CD14-positive monocyte (primary cell): Measurements from ENCODE around the gene JAM3. TPM values are rescaled to one million over a fixed set of nuclear protein-coding genes. Genes with fewer than 3 reads are reported as not detected.

Experiments
- DNase-seq, 3 donors: peaks; one replicate each; pipeline ENCODE4 v3.0.0-alpha.2; 2011 to 2022
- H2AFZ ChIP-seq: 2 replicates; pipeline ENCODE4 v1.6.0; 2012; ENCODE audit warnings: mild to moderate bottlenecking, low read depth, low read length, inconsistent platforms; ENCODE audit not compliant: insufficient read depth, poor library complexity, severe bottlenecking
- H3K27ac ChIP-seq, 2 donors: 1 replicate in 1 of 2; 2 replicates in 1 of 2; pipeline ENCODE4 v1.5.1; 2012 to 2013; ENCODE audit warnings: low read length in 2 of 2, control low read depth in 1 of 2, inconsistent platforms in 1 of 2, low read depth in 1 of 2, mild to moderate bottlenecking in 1 of 2
- H3K27me3 ChIP-seq, 2 donors: one replicate each; pipeline versions ENCODE4 v1.6.0 to v1.6.1; 2011 to 2013; ENCODE audit warnings: low read length in 2 of 2; ENCODE audit not compliant: control insufficient read depth in 2 of 2, insufficient read depth in 2 of 2
- H3K36me3 ChIP-seq, 2 donors: replicated peaks in 1 of 2; 1 replicate in 1 of 2; 2 replicates in 1 of 2; pipeline versions ENCODE4 v1.5.1 to v1.6.1; 2012 to 2013; ENCODE audit warnings: low read length in 2 of 2, control low read depth in 1 of 2, inconsistent platforms in 1 of 2, mild to moderate bottlenecking in 1 of 2; ENCODE audit not compliant: insufficient read depth in 2 of 2, control insufficient read depth in 1 of 2
- H3K4me1 ChIP-seq, 2 donors: 1 replicate in 1 of 2; 2 replicates in 1 of 2; pipeline versions ENCODE4 v1.5.1 to v1.6.1; 2012 to 2013; ENCODE audit warnings: low read length in 2 of 2, control low read depth in 1 of 2, inconsistent platforms in 1 of 2, mild to moderate bottlenecking in 1 of 2, moderate library complexity in 1 of 2; ENCODE audit not compliant: insufficient read depth in 2 of 2, control insufficient read depth in 1 of 2
- H3K4me2 ChIP-seq: replicated peaks from 2 replicates; pipeline ENCODE3; 2012; ENCODE audit warnings: low read length, moderate library complexity, mild to moderate bottlenecking; ENCODE audit not compliant: poor library complexity, severe bottlenecking; ENCODE audit errors: extremely low read depth
- H3K4me3 ChIP-seq, 3 experiments: fragments of 200-600 bp in 1 of 3; sonication (generic) in 1 of 3; replicated peaks in 1 of 3; 1 replicate in 2 of 3; 2 replicates in 1 of 3; pipeline ENCODE4 v1.5.1; 2011 to 2013; ENCODE audit warnings: low read length in 3 of 3, mild to moderate bottlenecking in 3 of 3, control low read depth in 2 of 3, low read depth in 2 of 3, inconsistent platforms in 1 of 3, moderate library complexity in 1 of 3
- H3K79me2 ChIP-seq: 2 replicates; pipeline ENCODE4 v1.6.0; 2012; ENCODE audit warnings: mild to moderate bottlenecking, control low read depth, inconsistent platforms, low read length, moderate library complexity; ENCODE audit not compliant: insufficient read depth
- H3K9ac ChIP-seq: 2 replicates; pipeline ENCODE4 v1.6.0; 2017; ENCODE audit warnings: low read length, mild to moderate bottlenecking; ENCODE audit not compliant: insufficient read depth, poor library complexity, severe bottlenecking
- H3K9me3 ChIP-seq, 2 donors: replicated peaks in 1 of 2; 1 replicate in 1 of 2; 2 replicates in 1 of 2; pipeline versions ENCODE4 v1.5.1 to v1.6.1; 2012 to 2013; ENCODE audit warnings: low read length in 2 of 2, control low read depth in 1 of 2; ENCODE audit not compliant: control insufficient read depth in 1 of 2, insufficient read depth in 1 of 2
- H4K20me1 ChIP-seq: 2 replicates; pipeline ENCODE4 v1.6.0; 2012; ENCODE audit warnings: mild to moderate bottlenecking, low read length, control low read depth, moderate library complexity; ENCODE audit not compliant: insufficient read depth
- H3K27ac Mint-ChIP-seq, 7 donors: one replicate each; pipeline ENCODE4 v1.8.0; 2020; ENCODE audit warnings: mild to moderate bottlenecking in 7 of 7, mixed read lengths in 7 of 7, moderate library complexity in 6 of 7, inconsistent platforms in 2 of 7
- H3K27me3 Mint-ChIP-seq, 3 donors: one replicate each; pipeline ENCODE4 v1.8.0; 2021 to 2022; ENCODE audit warnings: low read depth in 3 of 3, mild to moderate bottlenecking in 3 of 3, mixed read lengths in 3 of 3, moderate library complexity in 3 of 3, inconsistent platforms in 1 of 3
- H3K36me3 Mint-ChIP-seq, 2 donors: one replicate each; pipeline ENCODE4 v1.8.0; 2020; ENCODE audit warnings: mixed read lengths in 2 of 2, inconsistent platforms in 1 of 2, mild to moderate bottlenecking in 1 of 2
- H3K4me1 Mint-ChIP-seq: one replicate; pipeline ENCODE4 v1.8.0; 2020; ENCODE audit warnings: mild to moderate bottlenecking, mixed read lengths
- H3K4me3 Mint-ChIP-seq, 2 donors: one replicate each; pipeline ENCODE4 v1.8.0; 2020; ENCODE audit warnings: mild to moderate bottlenecking in 2 of 2, mixed read lengths in 2 of 2, moderate library complexity in 1 of 2
- H3K9me3 Mint-ChIP-seq, 7 donors: one replicate each; pipeline ENCODE4 v1.8.0; 2020 to 2022; ENCODE audit warnings: mixed read lengths in 7 of 7, mild to moderate bottlenecking in 6 of 7, moderate library complexity in 6 of 7, inconsistent platforms in 2 of 7
- CTCF ChIP-seq: fragments of 200-600 bp; IDR thresholded peaks from one replicate; pipeline ENCODE4 v1.8.0; 2022; ENCODE audit warnings: antibody characterized with exemption, mild to moderate bottlenecking
- WGBS: methylation state at CpG from one replicate; pipeline ENCODE4 v1.1.5; 2013; ENCODE audit warnings: missing lambda C conversion rate; ENCODE audit not compliant: insufficient coverage; 5-methylcytosine and 5-hydroxymethylcytosine counted together
- intact Hi-C, 2 donors: fragments of 100-400 bp; cut with micrococcal nuclease; formaldehyde crosslinking; loops; one replicate each; pipeline versions ENCODE4 v1.15.0 to v1.15.1; 2023
- polyA plus RNA-seq, 3 donors: library from polyadenylated mRNA; depleted of rRNA in 1 of 3; unstranded in 2 of 3; stranded (reverse) in 1 of 3; fragments of 300-500 nt in 2 of 3; fragments of >200 nt in 1 of 3; fragmentation: Illumina TruSeq in 2 of 3; gene quantifications; 1 replicate in 2 of 3; 2 replicates in 1 of 3; pipeline ENCODE4 v1.2.3, GENCODE V29; 2012 to 2021

Gene JAM3
- polyA plus RNA-seq, 3 donors = 0.03 to 0.25 (median 0.12) TPM

GRCh38 chr11:134145715-134146114, 76.8 kb downstream of the JAM3 start:
- peaks cover 0 to 15% (median 4%) of the 10 kb centered on the region in 7 donors for H3K9me3 Mint-ChIP-seq
- H3K9ac ChIP-seq = no peak overlapping the region
- no peak overlapping the region for H3K4me2 ChIP-seq
- DNase-seq = no peak
- 91% methylated on average over 4 of the region's 8 CpGs for WGBS
- peaks cover 0 to 6% of the 10 kb centered on the region in 2 donors for H3K9me3 ChIP-seq
- peaks cover 0 to 4% (median 0%) of the 10 kb centered on the region in 3 donors for H3K27me3 Mint-ChIP-seq
- peaks cover 0 to 13% of the 10 kb centered on the region in 2 donors for H3K36me3 ChIP-seq
- H3K4me1 Mint-ChIP-seq = peaks cover 1% of the 10 kb centered on the region
- intact Hi-C loops = no loop called here
- H3K4me3 Mint-ChIP-seq = no peak overlapping the region
- peak overlapping the region in 1 of 7 donors; percentile 43 for H3K27ac Mint-ChIP-seq
- peaks cover 0 to 1% of the 10 kb centered on the region in 2 donors for H3K4me1 ChIP-seq
- H3K4me3 ChIP-seq = no peak overlapping the region
- H3K27ac ChIP-seq = no peak overlapping the region
- H3K27me3 ChIP-seq = no peaks in the 10 kb centered on the region
- H2AFZ ChIP-seq = no peak overlapping the region
- TF ChIP-seq CTCF = no peak
- H3K79me2 ChIP-seq = no peaks in the 10 kb centered on the region
- H4K20me1 ChIP-seq = no peaks in the 10 kb centered on the region
- peaks cover 14 to 29% of the 10 kb centered on the region in 2 donors for H3K36me3 Mint-ChIP-seq

- H3K4me3 ChIP-seq = no peak overlapping the region
- intact Hi-C loops = no loop called here
- peaks cover 0 to 4% of the 10 kb centered on the region in 2 donors for H3K4me1 ChIP-seq
Measured at GRCh38 chr11:134146598-134146997, 77.7 kb downstream of the JAM3 start.

More at GRCh38 chr11:134146598-134146997, 77.7 kb downstream of the JAM3 start:
- H3K36me3 ChIP-seq = peaks cover 0 to 22% of the 10 kb centered on the region in 2 donors
- no peaks in the 10 kb centered on the region for H3K27me3 ChIP-seq
- H3K9ac ChIP-seq = no peak overlapping the region
- no peak overlapping the region for H3K4me3 Mint-ChIP-seq
- no peak overlapping the region for H3K27ac Mint-ChIP-seq
- no peak overlapping the region for H3K27ac ChIP-seq
- peaks cover 0 to 15% (median 4%) of the 10 kb centered on the region in 7 donors for H3K9me3 Mint-ChIP-seq
- TF ChIP-seq CTCF = no peak
- no peak overlapping the region for H3K4me2 ChIP-seq
- H3K27me3 Mint-ChIP-seq = peaks cover 0 to 1% (median 0%) of the 10 kb centered on the region in 3 donors
- H3K9me3 ChIP-seq = peaks cover 0 to 6% of the 10 kb centered on the region in 2 donors
- peaks cover 22 to 37% of the 10 kb centered on the region in 2 donors for H3K36me3 Mint-ChIP-seq
- 90% methylated on average over 2 of the region's 3 CpGs for WGBS
- no peaks in the 10 kb centered on the region for H4K20me1 ChIP-seq
- H3K79me2 ChIP-seq = no peaks in the 10 kb centered on the region
- no peak for DNase-seq
- no peak overlapping the region for H2AFZ ChIP-seq
- peaks cover 10% of the 10 kb centered on the region for H3K4me1 Mint-ChIP-seq
